WTC11 (cell line): ENCODE measurements around the gene CPNE5. TPM values are rescaled to one million over a fixed set of nuclear protein-coding genes. Genes with fewer than 3 reads are reported as not detected.

Experiments used
- ATAC-seq: fragments of 200-7000 bp; cut with Tn5 transposase; 2 replicates; pipeline ENCODE4 v1.10.0; 2021; ENCODE audit warnings: mild to moderate bottlenecking, moderate library complexity
- CTCF ChIA-PET: fragments of 300-600 bp; sonication (Branson Sonifier 250); formaldehyde crosslinking; loops from one replicate; lab custom pipeline; 2021; ENCODE audit warnings: antibody characterized with exemption; lab: Charles Lee
- POLR2A ChIA-PET: fragments of 350-600 bp; sonication (Branson Sonifier 250); formaldehyde crosslinking; loops from one replicate; lab custom pipeline; 2021; ENCODE audit warnings: antibody characterized with exemption; lab: Charles Lee
- DNase-seq: peaks from one replicate; pipeline ENCODE4 v3.0.0; 2021; ENCODE audit warnings: low spot score
- H3K27ac Mint-ChIP-seq: 2 replicates; pipeline ENCODE4 v1.8.0; 2021; ENCODE audit warnings: mixed read lengths
- H3K27me3 Mint-ChIP-seq: 2 replicates; pipeline ENCODE4 v1.8.0; 2021; ENCODE audit warnings: low read depth, mild to moderate bottlenecking, moderate library complexity, mixed read lengths
- H3K36me3 Mint-ChIP-seq: 2 replicates; pipeline ENCODE4 v1.8.0; 2021; ENCODE audit warnings: mixed read lengths
- H3K4me1 Mint-ChIP-seq: 2 replicates; pipeline ENCODE4 v1.8.0; 2022; ENCODE audit warnings: mixed read lengths
- H3K4me3 Mint-ChIP-seq: 2 replicates; pipeline ENCODE4 v1.8.0; 2021; ENCODE audit warnings: mild to moderate bottlenecking, moderate library complexity, mixed read lengths
- H3K9me3 Mint-ChIP-seq: 2 replicates; pipeline ENCODE4 v1.8.0; 2021; ENCODE audit warnings: mixed read lengths
- ATF6 ChIP-seq: sonication (generic); formaldehyde crosslinking; IDR thresholded peaks from 2 replicates; pipeline ENCODE4 v1.8.1; 2023; ENCODE audit warnings: mild to moderate bottlenecking, missing genetic modification reagents
- CREM ChIP-seq: sonication (generic); formaldehyde crosslinking; IDR thresholded peaks from 2 replicates; pipeline ENCODE4 v1.8.1; 2022; ENCODE audit warnings: mild to moderate bottlenecking, missing genetic modification reagents, moderate library complexity
- E2F1 ChIP-seq: sonication (generic); formaldehyde crosslinking; IDR thresholded peaks from 2 replicates; pipeline ENCODE4 v1.8.0; 2022; ENCODE audit warnings: mild to moderate bottlenecking, missing genetic modification reagents
- E2F4 ChIP-seq: sonication (generic); formaldehyde crosslinking; IDR thresholded peaks from 2 replicates; pipeline ENCODE4 v1.8.1; 2022; ENCODE audit warnings: low read depth, mild to moderate bottlenecking, moderate library complexity, missing genetic modification reagents, borderline replicate concordance
- ELF4 ChIP-seq: sonication (generic); formaldehyde crosslinking; IDR thresholded peaks from 2 replicates; pipeline ENCODE4 v1.8.1; 2022; ENCODE audit warnings: low read depth, mild to moderate bottlenecking, moderate library complexity, missing genetic modification reagents
- ERG ChIP-seq: fragments of 250-450 bp; sonication (Bioruptor Pico); IDR thresholded peaks from 2 replicates; pipeline ENCODE4 v1.8.0; 2021; ENCODE audit warnings: mild to moderate bottlenecking
- IRF2 ChIP-seq: sonication (generic); formaldehyde crosslinking; IDR thresholded peaks from 2 replicates; pipeline ENCODE4 v1.8.0; 2022; ENCODE audit warnings: low read depth, missing genetic modification reagents, borderline replicate concordance
- NFYB ChIP-seq: sonication (generic); formaldehyde crosslinking; conservative IDR thresholded peaks from 2 replicates; pipeline ENCODE4 v1.8.0; 2022; ENCODE audit warnings: low read depth, missing genetic modification reagents
- TEAD1 ChIP-seq: sonication (generic); formaldehyde crosslinking; IDR thresholded peaks from 2 replicates; pipeline ENCODE4 v1.8.0; 2022; ENCODE audit warnings: mild to moderate bottlenecking, missing genetic modification reagents
- ZNF232 ChIP-seq: sonication (generic); formaldehyde crosslinking; IDR thresholded peaks from 2 replicates; pipeline ENCODE4 v1.8.0; 2022; ENCODE audit warnings: mild to moderate bottlenecking, missing genetic modification reagents
- ZNF263 ChIP-seq: sonication (generic); formaldehyde crosslinking; IDR thresholded peaks from 2 replicates; pipeline ENCODE4 v1.8.1; 2022; ENCODE audit warnings: low read depth, mild to moderate bottlenecking, moderate library complexity, missing genetic modification reagents
- ZNF532 ChIP-seq: fragments of 250-450 bp; sonication (Bioruptor Pico); IDR thresholded peaks from 2 replicates; pipeline ENCODE4 v1.9.0; 2021; ENCODE audit warnings: mild to moderate bottlenecking, borderline replicate concordance
- total RNA-seq: library from RNA; stranded (reverse); gene quantifications from 3 replicates; pipeline ENCODE4 v1.2.3, GENCODE V29; 2021
- TF ChIP-seq, protein P1 (sequence below): sonication (generic); formaldehyde crosslinking; IDR thresholded peaks from 2 replicates; pipeline ENCODE4 v1.8.1; 2022; ENCODE audit warnings: low read depth, missing genetic modification reagents, borderline replicate concordance
- TF ChIP-seq, protein P2 (sequence below): fragments of 250-450 bp; sonication (Bioruptor Pico); IDR thresholded peaks from 2 replicates; pipeline ENCODE4 v1.9.0; 2021; ENCODE audit warnings: moderate library complexity, mild to moderate bottlenecking, inconsistent platforms, borderline replicate concordance

The CPNE5 gene
- total RNA-seq, 1 experiment from 2014 or later: 0.44 TPM

- POLR2A ChIA-PET: no interaction called here
- Mint-ChIP-seq H3K4me1 (peaks cover 52% of the 10 kb centered on the region), H3K27me3 (no peaks in the 10 kb centered on the region), H3K27ac (peak overlapping the region; percentile 39; the same call in 1 of the 2 replicates), H3K36me3 (peaks cover 70% of the 10 kb centered on the region), H3K9me3 (no peaks in the 10 kb centered on the region)
- ATAC-seq: no peak
- CTCF ChIA-PET: interaction anchor here (0.6 to 2.2 kb wide), 4 partner anchors 11 to 155 kb away, joined by 3 to 7 read pairs (median 4); no protein-coding TSS in a partner anchor
- DNase-seq: no peak
- TF ChIP-seq ZNF532 (CRISPR knock-in tag) (no peak), ELF4 (CRISPR knock-in tag) (no peak), ZNF263 (CRISPR knock-in tag) (no peak), NFYB (CRISPR knock-in tag) (no peak), TEAD1 (no peak), E2F1 (CRISPR knock-in tag) (no peak), IRF2 (CRISPR knock-in tag) (no peak), E2F4 (no peak), CREM (CRISPR knock-in tag) (no peak), ZNF232 (CRISPR knock-in tag) (no peak), ERG (no peak), ATF6 (CRISPR knock-in tag) (no peak)
- TF ChIP-seq, protein P1, sequence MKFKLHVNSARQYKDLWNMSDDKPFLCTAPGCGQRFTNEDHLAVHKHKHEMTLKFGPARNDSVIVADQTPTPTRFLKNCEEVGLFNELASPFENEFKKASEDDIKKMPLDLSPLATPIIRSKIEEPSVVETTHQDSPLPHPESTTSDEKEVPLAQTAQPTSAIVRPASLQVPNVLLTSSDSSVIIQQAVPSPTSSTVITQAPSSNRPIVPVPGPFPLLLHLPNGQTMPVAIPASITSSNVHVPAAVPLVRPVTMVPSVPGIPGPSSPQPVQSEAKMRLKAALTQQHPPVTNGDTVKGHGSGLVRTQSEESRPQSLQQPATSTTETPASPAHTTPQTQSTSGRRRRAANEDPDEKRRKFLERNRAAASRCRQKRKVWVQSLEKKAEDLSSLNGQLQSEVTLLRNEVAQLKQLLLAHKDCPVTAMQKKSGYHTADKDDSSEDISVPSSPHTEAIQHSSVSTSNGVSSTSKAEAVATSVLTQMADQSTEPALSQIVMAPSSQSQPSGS: no peak
- TF ChIP-seq, protein P2, sequence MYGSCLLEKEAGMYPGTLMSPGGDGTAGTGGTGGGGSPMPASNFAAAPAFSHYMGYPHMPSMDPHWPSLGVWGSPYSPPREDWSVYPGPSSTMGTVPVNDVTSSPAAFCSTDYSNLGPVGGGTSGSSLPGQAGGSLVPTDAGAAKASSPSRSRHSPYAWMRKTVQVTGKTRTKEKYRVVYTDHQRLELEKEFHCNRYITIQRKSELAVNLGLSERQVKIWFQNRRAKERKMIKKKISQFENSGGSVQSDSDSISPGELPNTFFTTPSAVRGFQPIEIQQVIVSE (CRISPR knock-in tag): no peak
- TF ChIP-seq, all 79 proteins: peak for 0
- H3K4me3 Mint-ChIP-seq: no peak overlapping the region
Observed at GRCh38 chr6:36862848-36863382, 23.7 kb upstream of the CPNE5 start.
